Measurements from ENCODE around the gene DNM3. TPM values are rescaled to one million over a fixed set of nuclear protein-coding genes. Genes with fewer than 3 reads are reported as not detected.

The DNM3 gene
- total RNA-seq, 2 experiments from 2014 or later = 1.6 to 1.8 TPM

DNA sequence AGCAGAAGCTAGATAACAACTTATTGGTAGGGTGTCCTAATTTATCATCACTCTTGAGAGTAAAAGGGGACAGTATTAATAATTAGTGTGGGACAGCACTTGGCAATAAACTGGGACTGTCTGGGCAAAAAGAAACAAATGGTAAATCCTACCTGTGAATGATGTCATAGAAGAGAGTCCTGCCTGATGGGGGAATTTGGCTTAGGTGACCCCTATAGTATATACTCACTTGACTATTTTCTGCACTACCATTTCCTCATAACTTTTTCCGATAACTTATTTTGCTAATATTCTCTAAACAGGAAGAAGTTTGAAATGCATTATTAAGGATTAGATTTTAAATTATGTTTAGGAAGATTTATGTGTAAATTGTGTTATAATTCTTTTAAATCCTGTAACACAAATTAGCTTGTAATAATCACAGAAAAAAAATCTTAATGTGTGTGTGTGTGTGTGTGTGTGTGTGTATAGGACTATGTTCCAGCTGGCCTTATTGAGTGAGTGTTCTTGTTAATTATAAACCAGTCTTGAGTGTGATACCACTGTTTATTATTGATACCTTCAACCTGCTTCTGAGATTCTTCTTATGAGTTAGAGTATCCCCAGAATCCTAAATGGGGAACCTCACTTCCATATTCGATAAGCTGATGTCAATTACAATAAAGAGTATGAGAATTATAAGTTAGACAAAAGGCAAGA, 435.0 kb downstream of the DNM3 start:
- Histone ChIP-seq H3K36me3 (ENCODE audit: insufficient read depth, low read length) (no peaks in the 10 kb centered on the region), H3K4me3 (ENCODE audit: low read length) (no peak overlapping the region), H3K4me1 (ENCODE audit: insufficient read depth, low read length) (no peaks in the 10 kb centered on the region), H3K9me3 (ENCODE audit: control insufficient read depth in 1 of 2, insufficient read depth in 1 of 2, low read length in 2 of 2) (no peaks in the 10 kb centered on the region), H3K27me3 (ENCODE audit: control insufficient read depth in 1 of 2, insufficient read depth in 2 of 2, low read length in 2 of 2) (no peaks in the 10 kb centered on the region), H3K27ac (ENCODE audit: low read depth in 1 of 2, low read length in 2 of 2) (no peak overlapping the region)
- intact Hi-C loops (cut with DNase I, micrococcal nuclease) = no loop called here
- H3K4me3 Mint-ChIP-seq = no peak overlapping the region
- TF ChIP-seq, protein P1, sequence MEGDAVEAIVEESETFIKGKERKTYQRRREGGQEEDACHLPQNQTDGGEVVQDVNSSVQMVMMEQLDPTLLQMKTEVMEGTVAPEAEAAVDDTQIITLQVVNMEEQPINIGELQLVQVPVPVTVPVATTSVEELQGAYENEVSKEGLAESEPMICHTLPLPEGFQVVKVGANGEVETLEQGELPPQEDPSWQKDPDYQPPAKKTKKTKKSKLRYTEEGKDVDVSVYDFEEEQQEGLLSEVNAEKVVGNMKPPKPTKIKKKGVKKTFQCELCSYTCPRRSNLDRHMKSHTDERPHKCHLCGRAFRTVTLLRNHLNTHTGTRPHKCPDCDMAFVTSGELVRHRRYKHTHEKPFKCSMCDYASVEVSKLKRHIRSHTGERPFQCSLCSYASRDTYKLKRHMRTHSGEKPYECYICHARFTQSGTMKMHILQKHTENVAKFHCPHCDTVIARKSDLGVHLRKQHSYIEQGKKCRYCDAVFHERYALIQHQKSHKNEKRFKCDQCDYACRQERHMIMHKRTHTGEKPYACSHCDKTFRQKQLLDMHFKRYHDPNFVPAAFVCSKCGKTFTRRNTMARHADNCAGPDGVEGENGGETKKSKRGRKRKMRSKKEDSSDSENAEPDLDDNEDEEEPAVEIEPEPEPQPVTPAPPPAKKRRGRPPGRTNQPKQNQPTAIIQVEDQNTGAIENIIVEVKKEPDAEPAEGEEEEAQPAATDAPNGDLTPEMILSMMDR (IDR thresholded peaks at IDR 0.05) = no peak
- peaks cover 6% of the 10 kb centered on the region for H3K4me1 Mint-ChIP-seq (ENCODE audit: low read depth)
- no peak for DNase-seq
- no peaks in the 10 kb centered on the region for H3K27me3 Mint-ChIP-seq
- H3K36me3 Mint-ChIP-seq (ENCODE audit: low read depth) = no peaks in the 10 kb centered on the region
- H3K27ac Mint-ChIP-seq = no peak overlapping the region
- no peaks in the 10 kb centered on the region for H3K9me3 Mint-ChIP-seq
- ChIA-PET CTCF (no interaction called here), POLR2A (interaction anchor here (0.6 kb wide), 1 partner anchor 16 kb away, joined by 4 read pairs; no protein-coding TSS in a partner anchor)
- no peak for ATAC-seq (ENCODE audit: poor library complexity)

DNA sequence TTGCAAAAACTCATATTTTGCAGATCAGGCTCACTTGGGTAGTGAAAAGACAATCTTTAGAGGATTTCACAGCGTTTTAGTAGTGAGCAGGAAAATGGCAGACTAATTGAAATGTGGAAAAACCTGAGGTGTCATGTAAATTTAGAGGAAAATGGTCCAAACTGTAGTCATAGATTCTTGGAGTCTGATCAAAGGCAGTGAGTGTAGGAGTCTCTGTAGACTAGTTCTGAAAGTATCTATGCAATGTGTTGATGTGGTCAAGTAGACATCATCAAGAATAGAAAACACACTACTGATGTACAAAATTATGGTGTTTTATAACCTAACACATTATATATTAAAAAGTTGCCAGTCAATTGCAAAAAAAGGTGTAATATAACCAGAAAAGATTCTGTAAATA, 436.0 kb downstream of the DNM3 start:
- ATAC-seq (ENCODE audit: poor library complexity) (no peak), DNase-seq (no peak)
- Histone ChIP-seq H3K9me3 (ENCODE audit: control insufficient read depth in 1 of 2, insufficient read depth in 1 of 2, low read length in 2 of 2) (no peaks in the 10 kb centered on the region), H3K4me1 (ENCODE audit: insufficient read depth, low read length) (no peaks in the 10 kb centered on the region), H3K27me3 (ENCODE audit: control insufficient read depth in 1 of 2, insufficient read depth in 2 of 2, low read length in 2 of 2) (no peaks in the 10 kb centered on the region), H3K36me3 (ENCODE audit: insufficient read depth, low read length) (no peaks in the 10 kb centered on the region), H3K4me3 (ENCODE audit: low read length) (no peak overlapping the region), H3K27ac (ENCODE audit: low read depth in 1 of 2, low read length in 2 of 2) (no peak overlapping the region)
- ChIA-PET CTCF (no interaction called here), POLR2A (no interaction called here)
- Mint-ChIP-seq H3K27me3 (no peaks in the 10 kb centered on the region), H3K36me3 (ENCODE audit: low read depth) (no peaks in the 10 kb centered on the region), H3K9me3 (no peaks in the 10 kb centered on the region), H3K4me1 (ENCODE audit: low read depth) (peaks cover 6% of the 10 kb centered on the region), H3K4me3 (no peak overlapping the region), H3K27ac (no peak overlapping the region)
- TF ChIP-seq, protein P1 (IDR thresholded peaks at IDR 0.05) = no peak
- intact Hi-C loops (cut with DNase I, micrococcal nuclease) = no loop called here

DNA sequence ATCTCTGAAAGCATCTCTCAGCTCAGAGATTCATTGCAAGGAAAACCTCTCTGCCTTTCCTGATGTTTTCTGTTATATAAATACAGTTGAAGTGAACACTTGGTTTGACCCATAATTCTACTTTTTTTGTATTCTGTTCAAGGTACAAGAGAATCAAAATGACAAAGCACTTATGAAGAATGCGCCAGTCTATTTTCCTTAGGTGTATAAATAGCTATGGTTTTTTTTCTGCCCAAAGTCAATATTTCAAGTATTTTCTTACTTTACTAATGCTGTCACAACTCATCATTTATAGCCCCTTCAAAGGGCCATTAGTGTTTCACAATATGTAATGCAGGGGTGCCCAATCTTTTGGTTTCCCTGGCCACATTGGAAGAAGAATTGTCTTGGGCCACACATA, 436.7 kb downstream of the DNM3 start:
- peaks cover 6% of the 10 kb centered on the region for H3K4me1 Mint-ChIP-seq (ENCODE audit: low read depth)
- POLR2A ChIA-PET = interaction anchor here (0.8 kb wide), 1 partner anchor 17 kb away, joined by 3 read pairs; no protein-coding TSS in a partner anchor
- Histone ChIP-seq H3K4me1 (ENCODE audit: insufficient read depth, low read length) (no peaks in the 10 kb centered on the region), H3K36me3 (ENCODE audit: insufficient read depth, low read length) (no peaks in the 10 kb centered on the region), H3K9me3 (ENCODE audit: control insufficient read depth in 1 of 2, insufficient read depth in 1 of 2, low read length in 2 of 2) (no peaks in the 10 kb centered on the region), H3K4me3 (ENCODE audit: low read length) (no peak overlapping the region), H3K27ac (ENCODE audit: low read depth in 1 of 2, low read length in 2 of 2) (no peak overlapping the region), H3K27me3 (ENCODE audit: control insufficient read depth in 1 of 2, insufficient read depth in 2 of 2, low read length in 2 of 2) (no peaks in the 10 kb centered on the region)
- H3K36me3 Mint-ChIP-seq (ENCODE audit: low read depth) = no peaks in the 10 kb centered on the region
- no peak overlapping the region for H3K4me3 Mint-ChIP-seq
- DNase-seq = no peak
- intact Hi-C loops (cut with DNase I, micrococcal nuclease) = no loop called here
- TF ChIP-seq, protein P1 (IDR thresholded peaks at IDR 0.05) = no peak
- no peak for ATAC-seq (ENCODE audit: poor library complexity)
- no peaks in the 10 kb centered on the region for H3K9me3 Mint-ChIP-seq
- no peak overlapping the region for H3K27ac Mint-ChIP-seq
- CTCF ChIA-PET = no interaction called here
- H3K27me3 Mint-ChIP-seq = no peaks in the 10 kb centered on the region

Data from CD4-positive, alpha-beta T cell (primary cell).